HG02571 (cell line): ENCODE measurements around the gene OLFM1.

ENCODE experiments used
- ATAC-seq: cut with Tn5 transposase; IDR thresholded peaks from one replicate; pipeline ENCODE4 v1.9.1; 2021; ENCODE audit warnings: mild to moderate bottlenecking, moderate library complexity; ENCODE audit not compliant: unreplicated experiment

Gene OLFM1

DNA sequence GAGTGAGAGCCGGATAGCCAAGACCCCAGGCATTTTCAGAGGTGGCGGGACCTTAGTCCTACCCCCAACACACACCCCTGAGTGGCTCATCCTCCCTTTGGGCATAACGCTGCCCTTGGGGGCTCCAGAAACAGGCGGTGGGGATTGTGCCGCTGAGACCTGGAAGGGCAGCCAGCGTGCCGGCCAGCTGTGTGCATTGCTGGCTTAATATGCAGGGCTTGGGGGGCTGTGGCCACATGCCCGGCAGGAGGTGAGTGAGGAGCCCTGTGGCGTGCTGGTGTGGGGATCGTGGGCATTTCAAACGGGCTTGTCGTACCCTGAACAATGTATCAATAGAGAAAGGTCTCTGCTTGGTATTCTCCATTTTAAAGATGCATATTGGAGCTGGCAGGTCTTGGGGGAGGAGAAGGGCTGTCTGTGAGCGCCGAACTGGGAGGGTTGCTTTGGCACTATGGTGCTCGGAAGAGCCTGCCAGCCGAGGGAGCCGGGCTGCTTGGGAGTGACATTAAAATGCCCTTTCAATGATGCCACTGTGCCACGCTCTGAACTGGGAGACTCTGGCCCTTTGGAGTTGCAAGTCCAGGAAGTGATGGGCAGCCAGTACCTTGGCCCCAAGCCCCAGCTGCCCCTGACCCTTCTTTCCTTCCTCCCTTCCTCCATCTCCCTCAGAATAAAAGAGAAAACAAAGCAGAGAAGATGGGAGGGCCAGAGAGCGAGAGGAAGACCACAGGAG lies 11.2 kb upstream of the OLFM1 start:
- no peak for ATAC-seq

GRCh38 chr9:135076876-135077430 lies 10.5 kb upstream of the OLFM1 start:
- no peak for ATAC-seq

DNA sequence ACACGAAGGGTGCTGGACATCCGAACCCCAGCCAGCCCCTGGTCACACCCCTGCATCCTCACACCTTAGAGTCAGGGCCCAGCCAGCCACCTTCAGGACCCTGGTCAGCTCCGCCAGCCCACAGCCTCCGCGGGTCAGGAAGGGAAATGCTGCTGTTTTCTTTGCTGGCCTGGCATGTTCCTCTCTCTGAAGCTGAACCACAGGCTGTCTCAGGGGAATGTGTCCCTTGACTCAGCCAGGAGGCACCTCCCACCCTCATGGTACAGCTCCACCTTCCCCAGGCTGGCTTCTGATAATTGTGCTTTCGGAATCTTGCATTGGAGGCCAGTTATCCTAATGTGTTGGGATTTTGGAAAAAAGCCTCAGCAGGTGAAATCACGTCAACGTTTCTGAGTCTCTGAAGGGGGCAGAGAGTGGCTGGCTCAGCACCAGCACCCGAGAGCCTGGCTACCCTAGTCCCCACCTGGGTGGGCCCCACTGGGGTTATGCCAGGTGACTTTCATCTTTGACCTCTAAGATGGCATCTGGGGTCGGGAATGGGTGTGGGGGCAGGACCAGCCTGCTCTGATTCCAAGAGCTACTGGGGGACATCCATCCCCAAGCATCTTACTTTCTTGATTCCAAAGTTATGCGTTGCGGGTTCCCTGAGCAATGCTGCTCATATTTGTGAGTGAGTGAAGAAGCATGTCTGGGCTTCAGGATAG lies 9.8 kb upstream of the OLFM1 start:
- ATAC-seq: no peak

GRCh38 chr9:135078361-135078821 lies 9.1 kb upstream of the OLFM1 start:
- no peak for ATAC-seq

DNA sequence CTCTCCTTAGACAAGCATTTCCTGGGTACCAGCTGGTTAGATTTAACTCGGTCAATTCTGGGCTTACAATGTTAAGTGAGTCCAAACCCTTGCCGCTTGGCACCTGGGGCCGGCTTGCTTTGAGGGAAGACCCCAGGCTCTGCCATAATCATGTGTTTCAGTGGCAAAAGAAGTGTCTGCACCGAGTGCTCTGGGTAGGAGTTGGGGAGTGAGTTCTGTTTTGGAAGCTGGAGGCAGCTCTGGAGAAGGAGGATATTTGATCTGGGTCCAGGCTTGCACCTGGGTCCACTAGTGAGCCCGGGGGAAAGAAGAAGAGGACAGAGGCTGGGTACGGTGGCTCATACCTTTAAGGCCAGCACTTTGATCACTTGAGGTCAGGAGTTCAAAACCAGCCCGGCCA lies 8.4 kb upstream of the OLFM1 start:
- no peak for ATAC-seq

GRCh38 chr9:135079676-135080075 lies 7.8 kb upstream of the OLFM1 start:
- no peak for ATAC-seq

- ATAC-seq: no peak
These were observed 6.9 kb upstream of the OLFM1 start for GRCh38 chr9:135080286-135081263.

DNA sequence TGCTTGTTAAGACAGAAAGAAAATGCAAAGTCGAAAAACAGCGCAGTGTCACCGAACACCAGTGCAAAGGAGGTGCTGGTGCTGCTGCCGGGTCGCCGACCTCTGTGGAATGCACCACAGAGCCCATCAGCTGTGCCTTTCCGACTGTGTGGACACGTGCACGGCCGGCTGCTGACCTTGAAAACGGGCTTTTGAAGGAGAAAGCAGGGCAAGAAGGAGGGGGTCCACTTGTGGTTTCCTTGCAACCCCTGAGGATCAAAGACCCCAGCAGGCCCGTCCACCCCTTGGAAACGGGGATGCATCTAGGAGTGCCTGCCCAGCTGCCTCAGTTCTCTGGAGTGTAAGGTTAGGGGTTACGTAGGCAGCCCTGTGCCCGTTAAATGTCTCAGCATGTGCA lies 6.2 kb upstream of the OLFM1 start:
- no peak for ATAC-seq

- no peak for ATAC-seq
These were observed 5.7 kb upstream of the OLFM1 start for GRCh38 chr9:135081731-135082130.

DNA sequence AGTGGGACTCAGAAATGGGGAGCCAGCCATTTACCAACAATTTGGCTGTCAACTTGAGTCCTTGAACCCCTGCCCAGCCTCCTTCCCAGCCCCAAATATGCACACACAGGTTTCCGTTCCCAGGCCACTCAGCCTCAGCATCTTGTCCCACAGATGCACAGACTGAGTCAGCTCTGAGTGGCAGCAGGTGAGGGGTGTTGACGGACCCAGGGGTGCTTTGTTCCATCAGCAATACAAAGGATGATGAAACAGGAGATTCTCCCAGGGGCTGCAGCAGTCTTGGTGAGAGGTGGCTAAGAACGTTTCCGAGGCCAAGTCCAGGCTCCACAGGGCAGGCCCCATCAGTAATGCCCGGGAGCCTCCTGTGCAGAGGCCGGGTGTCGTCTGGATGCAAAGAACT lies 4.9 kb upstream of the OLFM1 start:
- no peak for ATAC-seq

GRCh38 chr9:135083241-135083810 lies 4.1 kb upstream of the OLFM1 start:
- no peak for ATAC-seq

- no peak for ATAC-seq
These were observed 3.6 kb upstream of the OLFM1 start for GRCh38 chr9:135083831-135084230.

DNA sequence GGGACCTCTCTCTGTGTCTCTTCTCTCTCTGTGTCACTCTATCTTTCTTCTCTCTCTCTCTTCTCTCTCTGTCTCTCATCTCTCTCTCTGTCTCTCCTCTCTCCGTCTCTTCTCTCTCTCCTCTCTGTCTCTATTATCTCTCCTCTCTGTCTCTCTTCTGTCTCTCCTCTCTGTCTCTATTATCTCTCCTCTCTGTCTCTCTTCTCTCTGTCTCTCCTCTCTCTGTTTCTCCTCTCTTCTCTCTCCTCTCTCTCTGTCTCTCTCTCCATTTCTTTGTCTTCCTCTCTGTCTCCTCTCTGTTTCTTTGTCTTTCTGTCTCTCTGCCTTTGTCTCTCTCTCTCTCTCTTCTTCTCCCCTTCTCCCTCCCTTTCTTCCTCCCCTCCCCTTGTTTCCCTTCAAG lies 3.2 kb upstream of the OLFM1 start:
- ATAC-seq: no peak

GRCh38 chr9:135084881-135085760 lies 2.3 kb upstream of the OLFM1 start:
- ATAC-seq: no peak

DNA sequence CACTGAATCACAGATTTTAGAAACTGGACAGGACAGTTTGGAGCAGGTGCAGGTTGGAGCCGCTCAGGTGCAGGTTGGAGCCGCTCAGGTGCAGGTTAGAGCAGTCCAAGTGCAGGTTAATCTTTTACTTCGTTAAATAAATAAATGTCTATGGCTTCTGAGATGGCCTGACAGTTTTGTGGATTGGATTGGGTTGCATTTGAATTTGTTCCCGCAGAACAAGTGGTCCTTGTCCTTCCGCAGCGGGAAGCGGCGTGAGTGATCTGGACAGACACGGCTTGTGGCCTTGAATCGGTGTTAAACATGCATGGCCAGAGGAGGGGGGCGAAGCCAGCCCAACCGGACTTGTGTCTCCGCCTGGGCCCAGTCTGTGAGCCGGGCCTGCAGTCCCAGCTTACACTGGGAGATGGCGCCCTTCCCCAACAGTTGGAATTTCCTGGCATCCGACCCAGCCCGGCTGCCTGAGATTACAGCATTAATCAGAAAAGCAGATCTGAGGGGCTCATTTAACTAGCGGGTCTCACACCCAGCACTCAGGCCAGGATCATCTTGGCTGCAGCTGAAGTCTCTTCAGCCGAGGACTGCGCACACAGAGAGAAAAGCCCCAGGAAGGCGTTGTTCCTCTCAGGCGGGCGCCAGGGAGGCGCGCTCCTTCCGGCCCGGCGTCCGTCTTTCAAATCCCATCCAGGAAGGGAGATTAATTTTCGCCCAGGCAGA lies 1.5 kb upstream of the OLFM1 start:
- ATAC-seq: no peak

DNA sequence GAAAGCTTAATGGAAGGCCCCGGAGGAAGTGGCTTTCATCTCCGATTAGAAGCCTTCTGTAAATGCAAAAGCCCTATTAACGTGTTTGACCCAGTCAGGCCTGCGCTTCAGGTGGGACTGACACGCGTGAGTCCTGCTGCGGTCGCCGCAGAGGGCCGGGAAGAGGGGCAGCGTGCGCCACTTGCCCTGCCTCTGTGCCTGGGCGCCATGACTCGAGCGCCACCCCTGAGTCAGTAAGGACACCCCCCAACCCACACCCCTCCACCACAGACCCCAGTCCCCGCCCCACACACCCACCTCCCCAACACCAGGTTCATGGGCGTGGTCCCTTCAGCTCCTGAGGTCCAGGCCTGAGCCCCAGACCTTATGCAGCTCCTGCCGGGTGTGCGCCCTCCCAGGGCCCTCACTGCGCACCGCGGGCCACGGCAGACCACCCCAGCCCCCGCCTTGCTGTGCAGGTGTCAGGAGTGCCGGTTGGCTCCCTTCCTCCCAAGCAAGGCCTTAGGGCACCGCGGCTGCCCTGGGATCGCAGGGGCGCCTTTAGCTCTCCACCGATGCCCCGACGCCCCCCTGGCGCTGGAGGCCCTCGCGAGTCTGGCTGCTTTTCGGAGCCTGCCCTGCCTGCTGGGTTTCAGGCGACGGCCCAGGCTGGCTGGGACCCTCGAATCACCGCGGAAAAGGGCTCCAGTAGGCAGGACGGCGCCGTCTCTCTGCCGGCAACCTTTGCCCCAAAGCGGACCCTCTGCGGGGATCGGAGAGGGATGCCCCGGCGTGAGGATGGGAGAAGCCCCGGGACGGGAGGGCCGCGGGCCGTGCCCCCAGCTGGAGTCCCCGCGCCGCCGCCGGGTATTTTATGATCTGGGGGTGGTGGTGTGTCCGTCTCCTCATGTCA lies 625 bp upstream of the OLFM1 start:
- no peak for ATAC-seq

DNA sequence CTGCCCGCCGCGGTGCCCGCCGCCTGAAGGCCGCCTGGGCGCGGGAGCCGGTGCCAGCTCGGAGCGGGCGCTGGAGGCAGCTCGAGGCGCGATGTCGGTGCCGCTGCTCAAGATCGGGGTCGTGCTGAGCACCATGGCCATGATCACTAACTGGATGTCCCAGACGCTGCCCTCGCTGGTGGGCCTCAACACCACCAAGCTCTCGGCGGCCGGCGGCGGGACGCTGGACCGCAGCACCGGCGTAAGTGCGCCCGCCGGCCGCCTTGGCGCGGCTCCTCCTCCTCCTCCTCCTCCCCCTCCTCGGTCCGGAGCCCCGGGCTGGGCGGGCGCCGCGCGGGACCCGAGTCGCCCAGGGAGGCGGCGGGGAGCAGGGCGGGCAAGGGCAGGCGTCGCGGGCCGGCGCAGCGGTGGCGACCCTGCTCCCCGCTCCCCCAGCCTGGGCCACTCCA lies 455 bp downstream of the OLFM1 start:
- no peak for ATAC-seq
